ENCODE measurements around the gene CDH4. TPM values are rescaled to one million over a fixed set of nuclear protein-coding genes. Genes with fewer than 3 reads are reported as not detected.

CDH4 gene
- total and polyA plus RNA-seq, 2 of the 8 experiments (the other 6 are each of a cell fraction or from before 2014, with no cell fraction given), result 4.3 to 7.9 TPM

- Histone ChIP-seq H2BK5ac (ENCODE audit: low read depth, low read length) (no peak overlapping the region), H3K4me3 (ENCODE audit: extremely low read depth in 1 of 4, insufficient read depth in 2 of 4, low read depth in 3 of 4, low read length in 4 of 4) (no peak overlapping the region), H3K36me3 (ENCODE audit: control insufficient read depth in 2 of 4, insufficient read depth in 4 of 4, low read length in 3 of 4) (no peaks in the 10 kb centered on the region), H2BK12ac (ENCODE audit: low read depth, low read length) (no peak overlapping the region), H3K18ac (ENCODE audit: extremely low read depth, low read length) (no peak overlapping the region), H3K79me2 (ENCODE audit: control insufficient read depth in 1 of 2, insufficient read depth in 2 of 2, low read length in 2 of 2) (no peaks in the 10 kb centered on the region), H3K23ac (ENCODE audit: insufficient read length) (no peak overlapping the region), H3K27me3 (replicated peaks in 1 of 4; ENCODE audit: control insufficient read depth in 3 of 4, extremely low read depth in 1 of 4, insufficient read depth in 3 of 4, low read length in 3 of 4) (peaks cover 0 to 2% (median 0%) of the 10 kb centered on the region in 4 experiments; a peak in 4 of 7 replicates), H3K9me3 (ENCODE audit: insufficient read depth in 2 of 2, low read depth in 1 of 2, low read length in 1 of 2) (no peaks in the 10 kb centered on the region), H3K4ac (replicated peaks; ENCODE audit: insufficient read length, low read depth, low read length) (no peak overlapping the region), H4K91ac (replicated peaks; ENCODE audit: insufficient read length, low read length) (no peak overlapping the region), H2BK120ac (replicated peaks; ENCODE audit: low read depth, low read length) (no peak overlapping the region), H4K5ac (ENCODE audit: insufficient read length, low read depth, low read length) (no peak overlapping the region), H3K23me2 (ENCODE audit: low read depth, low read length) (no peaks in the 10 kb centered on the region), H3K14ac (ENCODE audit: insufficient read length) (no peak overlapping the region), H3K79me1 (ENCODE audit: low read depth, low read length) (no peaks in the 10 kb centered on the region), H3K27ac (ENCODE audit: low read depth, low read length) (no peak overlapping the region), H3K4me1 (replicated peaks in 1 of 4; ENCODE audit: control insufficient read depth in 3 of 4, insufficient read depth in 4 of 4, low read length in 3 of 4) (peaks cover 0 to 6% (median 1%) of the 10 kb centered on the region in 4 experiments; a peak in 4 of 7 replicates), H2BK15ac (ENCODE audit: low read length) (no peak overlapping the region), H2BK20ac (ENCODE audit: low read length) (no peak overlapping the region), H4K20me1 (replicated peaks in 1 of 2; ENCODE audit: control insufficient read depth in 1 of 2, insufficient read depth in 2 of 2, low read length in 2 of 2) (peaks cover 0 to 3% of the 10 kb centered on the region in 2 experiments), H3K4me2 (ENCODE audit: insufficient read depth in 1 of 2, low read depth in 2 of 2, low read length in 2 of 2) (no peak overlapping the region), H4K8ac (ENCODE audit: extremely low read depth, insufficient read depth, low read length) (no peak overlapping the region), H3K56ac (replicated peaks; ENCODE audit: insufficient read length, low read depth, low read length) (no peak overlapping the region), H2AFZ (ENCODE audit: low read length) (no peak overlapping the region), H2AK5ac (ENCODE audit: low read depth, low read length) (no peak overlapping the region), H3K9ac (replicated peaks in 1 of 4; ENCODE audit: extremely low read depth in 1 of 4, low read depth in 3 of 4, low read length in 3 of 4) (no peak overlapping the region)
- peak; percentile 42; the same call in 1 of the 2 replicates for TF ChIP-seq E2F6 (IDR thresholded peaks at IDR 0.05)
- TF ChIP-seq CREB1 (IDR thresholded peaks at IDR 0.05), result no peak
- POLR2A ChIA-PET (ENCODE audit: partially characterized antibody), result interaction anchor here (1.4 kb wide), 1 partner anchor 12 kb away, joined by 3 read pairs; no protein-coding TSS in a partner anchor
- 92% methylated on average over 17 of the region's 17 CpGs; no CpG with 5 or more reads in 1 of the 2 experiments for WGBS, 2 experiments (ENCODE audit: extremely low coverage in 1 of 2, insufficient coverage in 1 of 2, insufficient read length in 1 of 2, insufficient replicate concordance in 2 of 2, low coverage in 1 of 2, low lambda C conversion rate in 2 of 2, missing lambda C conversion rate in 1 of 2)
- FAIRE-seq (no peak), DNase-seq (ENCODE audit: low read depth in 1 of 2, low spot score in 2 of 2) (no peak)
- CTCF ChIA-PET (ENCODE audit: partially characterized antibody), result interaction anchor here (0.9 to 1.5 kb wide), 4 partner anchors 75 to 247 kb away, joined by 3 to 4 read pairs (median 4); no protein-coding TSS in a partner anchor
Measured at GRCh38 chr20:61557621-61558020, 305.6 kb downstream of the CDH4 start.

Measured in H1 (cell line).